ENCODE results near the gene CD244. TPM values are rescaled to one million over a fixed set of nuclear protein-coding genes. Genes with fewer than 3 reads are reported as not detected.

The CD244 gene
- polyA plus RNA-seq, 2 of the 4 experiments (the other 2 are of a cell fraction) = 0.03 TPM; not detected in 1

GRCh38 chr1:160806109-160806665 is 56.5 kb downstream of the CD244 start:
- Histone ChIP-seq H3K4me2 (no peak overlapping the region), H3K4me3 (no peak overlapping the region), H3K9me3 (peaks cover 26% of the 10 kb centered on the region), H3K27ac (no peak overlapping the region), H3K4me1 (no peaks in the 10 kb centered on the region)
- CTCF ChIA-PET = interaction anchor here (1.0 kb wide), 1 partner anchor 9 kb away, joined by 5 read pairs; no protein-coding TSS in a partner anchor
- POLR2A ChIA-PET = no interaction called here
- no peak for FAIRE-seq
- 42% methylated on average over 1 of the region's 1 CpG for WGBS (ENCODE audit: missing lambda C conversion rate)
- TF ChIP-seq, protein P1, sequence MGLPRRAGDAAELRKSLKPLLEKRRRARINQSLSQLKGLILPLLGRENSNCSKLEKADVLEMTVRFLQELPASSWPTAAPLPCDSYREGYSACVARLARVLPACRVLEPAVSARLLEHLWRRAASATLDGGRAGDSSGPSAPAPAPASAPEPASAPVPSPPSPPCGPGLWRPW (IDR thresholded peaks at IDR 0.05) = no peak
- no peak for TF ChIP-seq EP300 (IDR thresholded peaks at IDR 0.05)
- no peak for TF ChIP-seq ESRRA (IDR thresholded peaks at IDR 0.05; ENCODE audit: borderline replicate concordance, low read length)
- no peak for TF ChIP-seq BHLHE40 (IDR thresholded peaks at IDR 0.05; ENCODE audit: low read depth, low read length)
- TF ChIP-seq RNF2 (IDR thresholded peaks at IDR 0.05; ENCODE audit: borderline replicate concordance, low read depth) = no peak
- no peak for ATAC-seq
- no peak for DNase-seq (ENCODE audit: low read depth in 1 of 2, low spot score in 1 of 2)

DNA sequence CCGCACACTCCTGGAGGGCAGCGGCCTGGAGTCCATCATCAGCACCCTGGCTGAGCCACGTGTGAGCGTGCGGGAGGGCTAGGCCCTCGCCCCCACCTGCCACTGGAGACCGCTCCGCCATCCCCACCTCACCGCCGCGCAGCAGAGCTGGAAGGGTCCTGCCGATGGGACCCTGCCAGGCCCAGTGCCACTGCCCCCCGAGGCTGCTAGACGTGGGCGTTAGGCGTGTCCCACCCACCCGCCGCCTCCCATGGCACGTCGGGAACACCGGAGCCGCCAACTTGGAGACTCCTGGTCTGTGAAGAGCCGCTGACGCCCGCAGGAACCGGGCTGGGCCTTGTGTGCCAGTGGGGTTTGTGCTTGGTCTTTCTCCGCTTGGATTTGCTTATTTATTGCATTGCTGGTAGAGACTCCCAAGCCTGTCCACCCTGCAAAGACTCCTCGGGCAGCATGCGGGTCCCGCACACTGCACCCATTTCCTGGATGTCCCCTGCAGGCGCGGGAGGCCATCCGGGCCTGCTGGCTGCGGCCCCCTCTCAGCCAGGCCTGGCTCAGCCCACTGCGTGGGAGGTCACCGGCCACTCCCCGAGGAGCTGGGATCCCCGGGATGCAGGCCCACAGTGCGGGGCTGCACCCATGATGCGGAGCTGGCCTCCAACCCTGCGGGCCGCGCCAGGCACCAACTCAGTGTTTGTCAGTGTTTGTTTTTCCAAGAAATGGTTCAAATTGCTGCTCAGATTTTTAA is 60.7 kb downstream of the CD244 start:
- Histone ChIP-seq H3K4me2 (no peak overlapping the region), H3K4me1 (no peaks in the 10 kb centered on the region), H3K27ac (no peak overlapping the region), H3K9me3 (peaks cover 13% of the 10 kb centered on the region), H3K4me3 (no peak overlapping the region)
- FAIRE-seq (no peak), ATAC-seq (no peak), DNase-seq (ENCODE audit: low read depth in 1 of 2, low spot score in 1 of 2) (no peak)
- TF ChIP-seq ZNF302 (CRISPR knock-in tag; IDR thresholded peaks at IDR 0.05) (no peak), ESRRA (IDR thresholded peaks at IDR 0.05; ENCODE audit: borderline replicate concordance, low read length) (no peak), ZSCAN20 (CRISPR knock-in tag; IDR thresholded peaks at IDR 0.05) (no peak), TP53 (CRISPR knock-in tag; IDR thresholded peaks at IDR 0.05) (no peak), RAD21 (conservative IDR thresholded peaks at IDR 0.05 in 1 of 2, IDR thresholded peaks at IDR 0.05 in 1 of 2) (no peak), EP300 (IDR thresholded peaks at IDR 0.05) (no peak), GATA3 (IDR thresholded peaks at IDR 0.05; ENCODE audit: borderline replicate concordance) (no peak), FOSB (CRISPR knock-in tag; IDR thresholded peaks at IDR 0.05) (no peak), EHMT2 (IDR thresholded peaks at IDR 0.05; ENCODE audit: low read depth) (no peak), CEBPB (IDR thresholded peaks at IDR 0.05) (no peak), REST (IDR thresholded peaks at IDR 0.05) (no peak), BCL3 (IDR thresholded peaks at IDR 0.05) (no peak), HOXB13 (CRISPR knock-in tag; IDR thresholded peaks at IDR 0.05; ENCODE audit: low read depth) (no peak), JUNB (IDR thresholded peaks at IDR 0.05) (no peak), HOXA7 (CRISPR knock-in tag; IDR thresholded peaks at IDR 0.05) (no peak), RFX5 (IDR thresholded peaks at IDR 0.05) (no peak)
- TF ChIP-seq, protein P2, sequence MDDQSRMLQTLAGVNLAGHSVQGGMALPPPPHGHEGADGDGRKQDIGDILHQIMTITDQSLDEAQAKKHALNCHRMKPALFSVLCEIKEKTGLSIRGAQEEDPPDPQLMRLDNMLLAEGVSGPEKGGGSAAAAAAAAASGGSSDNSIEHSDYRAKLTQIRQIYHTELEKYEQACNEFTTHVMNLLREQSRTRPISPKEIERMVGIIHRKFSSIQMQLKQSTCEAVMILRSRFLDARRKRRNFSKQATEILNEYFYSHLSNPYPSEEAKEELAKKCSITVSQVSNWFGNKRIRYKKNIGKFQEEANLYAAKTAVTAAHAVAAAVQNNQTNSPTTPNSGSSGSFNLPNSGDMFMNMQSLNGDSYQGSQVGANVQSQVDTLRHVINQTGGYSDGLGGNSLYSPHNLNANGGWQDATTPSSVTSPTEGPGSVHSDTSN (IDR thresholded peaks at IDR 0.05) = no peak
- ChIA-PET CTCF (no interaction called here), POLR2A (no interaction called here)
- 93% methylated on average over 27 of the region's 43 CpGs for WGBS (ENCODE audit: missing lambda C conversion rate)
